GM19468 (cell line): ENCODE measurements around the gene RIC1.

Experiments used
- ATAC-seq: cut with Tn5 transposase; IDR thresholded peaks from one replicate; pipeline ENCODE4 v1.9.1; 2021; ENCODE audit warnings: mild to moderate bottlenecking, moderate library complexity, moderate number of reproducible peaks; ENCODE audit not compliant: unreplicated experiment; ENCODE audit errors: extremely low read depth

Gene RIC1

GRCh38 chr9:5815461-5815860, 186.6 kb downstream of the RIC1 start:
- no peak for ATAC-seq

GRCh38 chr9:5817862-5818261, 189.0 kb downstream of the RIC1 start:
- no peak for ATAC-seq

- no peak for ATAC-seq
These were observed 189.7 kb downstream of the RIC1 start for GRCh38 chr9:5818424-5819142.

- ATAC-seq = no peak
These were observed 190.3 kb downstream of the RIC1 start for GRCh38 chr9:5819174-5819573.

GRCh38 chr9:5820425-5820824, 191.5 kb downstream of the RIC1 start:
- no peak for ATAC-seq

- ATAC-seq = no peak
These were observed 196.3 kb downstream of the RIC1 start for GRCh38 chr9:5825223-5825622.
